HL-60 (cell line): ENCODE measurements around the gene PMVK.

Experiments
- DNase-seq, 2 experiments: peaks; one replicate each; pipeline ENCODE4 v3.0.0-alpha.2; 2010 to 2020; ENCODE audit warnings: low read depth in 1 of 2, low spot score in 1 of 2
- H3K27ac ChIP-seq: fragments of 250-450 bp; sonication (Bioruptor Pico); replicated peaks from 2 replicates; pipeline ENCODE4 v1.5.1; 2020; ENCODE audit warnings: mild to moderate bottlenecking, moderate library complexity
- H3K27me3 ChIP-seq: fragments of 250-450 bp; sonication (Bioruptor Pico); 2 replicates; pipeline ENCODE4 v1.5.1; 2021; ENCODE audit warnings: mild to moderate bottlenecking, moderate library complexity; ENCODE audit not compliant: insufficient read depth, poor library complexity, severe bottlenecking
- H3K4me3 ChIP-seq: replicated peaks from 2 replicates; pipeline ENCODE4 v1.5.1; 2011; ENCODE audit warnings: mild to moderate bottlenecking, control low read depth, low read length; ENCODE audit not compliant: insufficient read depth
- CTCF ChIP-seq: IDR thresholded peaks from one replicate; pipeline ENCODE4 v1.5.1; 2011; ENCODE audit warnings: low read length, control low read depth, inconsistent platforms; ENCODE audit not compliant: insufficient read depth
- GABPA ChIP-seq: IDR thresholded peaks from 2 replicates; pipeline ENCODE4 v1.6.1; 2012; ENCODE audit warnings: low read depth
- POLR2AphosphoS5 ChIP-seq: IDR thresholded peaks from 2 replicates; pipeline ENCODE4 v1.6.1; 2012; ENCODE audit warnings: low read depth
- REST ChIP-seq: IDR thresholded peaks from 2 replicates; pipeline ENCODE4 v1.6.1; 2012; ENCODE audit warnings: low read depth; ENCODE audit not compliant: insufficient replicate concordance
- SPI1 ChIP-seq: IDR thresholded peaks from 2 replicates; pipeline ENCODE4 v1.6.1; 2012; ENCODE audit warnings: low read depth, mild to moderate bottlenecking, borderline replicate concordance

The PMVK gene

GRCh38 chr1:154958036-154958435, 21.5 kb upstream of the PMVK start:
- Histone ChIP-seq H3K4me3 (no peak overlapping the region), H3K27ac (no peak overlapping the region), H3K27me3 (no peaks in the 10 kb centered on the region)
- DNase-seq, result no peak
- TF ChIP-seq SPI1 (no peak), POLR2AphosphoS5 (no peak), GABPA (no peak), REST (no peak), CTCF (no peak)

GRCh38 chr1:154957091-154957657, 20.7 kb upstream of the PMVK start:
- DNase-seq, result no peak
- H3K27ac ChIP-seq, result no peak overlapping the region
- H3K27me3 ChIP-seq, result no peaks in the 10 kb centered on the region
- TF ChIP-seq GABPA, result no peak
- TF ChIP-seq CTCF, result no peak
- no peak for TF ChIP-seq POLR2AphosphoS5
- TF ChIP-seq SPI1, result no peak
- no peak for TF ChIP-seq REST
- no peak overlapping the region for H3K4me3 ChIP-seq

GRCh38 chr1:154956544-154956941, 20.0 kb upstream of the PMVK start:
- DNase-seq, result no peak
- H3K27me3 ChIP-seq, result no peaks in the 10 kb centered on the region
- peak overlapping the region; percentile 51 for H3K4me3 ChIP-seq
- TF ChIP-seq POLR2AphosphoS5 (0 out of 2 replicates have a peak, but pooled peaks have one; percentile 14), CTCF (no peak)
- H3K27ac ChIP-seq, result peak overlapping the region; percentile 78
